CD8-positive, alpha-beta memory T cell (primary cell): Measurements from ENCODE around the gene TMEM240. TPM values are rescaled to one million over a fixed set of nuclear protein-coding genes. Genes with fewer than 3 reads are reported as not detected.
"Not testable (repeated sequence)": the region's sequence is repeated elsewhere in the genome, so short reads cannot be mapped to it uniquely, and the experiment has no call there.

Experiments used
- CTCF ChIA-PET: fragments of 350-600 bp; sonication (Branson Sonifier 250); formaldehyde crosslinking; loops from one replicate; lab custom pipeline; 2021; ENCODE audit warnings: antibody characterized with exemption; lab: Charles Lee
- POLR2A ChIA-PET: fragments of 350-600 bp; sonication (Branson Sonifier 250); formaldehyde crosslinking; loops from one replicate; lab custom pipeline; 2021; ENCODE audit warnings: antibody characterized with exemption; lab: Charles Lee
- DNase-seq, 5 donors: peaks; one replicate each; pipeline versions ENCODE4 v3.0.0 to v3.0.0-alpha.2; 2020 to 2022; ENCODE audit warnings: mixed read lengths in 1 of 5
- H3K27ac ChIP-seq: one replicate; pipeline ENCODE4 v1.7.0; 2013; ENCODE audit warnings: low read depth, mild to moderate bottlenecking, low read length, moderate library complexity
- H3K27me3 ChIP-seq: 2 replicates; pipeline ENCODE4 v1.7.0; 2013; ENCODE audit warnings: low read length, mild to moderate bottlenecking; ENCODE audit not compliant: insufficient read depth, poor library complexity, severe bottlenecking
- H3K36me3 ChIP-seq: 2 replicates; pipeline ENCODE4 v1.7.0; 2013; ENCODE audit warnings: mild to moderate bottlenecking, low read length, moderate library complexity; ENCODE audit not compliant: insufficient read depth
- H3K4me1 ChIP-seq: 2 replicates; pipeline ENCODE4 v1.7.0; 2013; ENCODE audit warnings: mild to moderate bottlenecking, low read length, moderate library complexity; ENCODE audit not compliant: insufficient read depth
- H3K4me3 ChIP-seq: 2 replicates; pipeline ENCODE4 v1.7.0; 2013; ENCODE audit warnings: mild to moderate bottlenecking, low read length
- H3K9me3 ChIP-seq: 2 replicates; pipeline ENCODE4 v1.7.0; 2013; ENCODE audit warnings: mild to moderate bottlenecking, low read length
- H3K27ac Mint-ChIP-seq, 8 donors: one replicate each; pipeline ENCODE4 v1.8.0; 2020 to 2021; ENCODE audit warnings: mixed read lengths in 8 of 8, mild to moderate bottlenecking in 6 of 8, inconsistent platforms in 3 of 8, moderate library complexity in 3 of 8
- H3K27me3 Mint-ChIP-seq, 2 donors: one replicate each; pipeline ENCODE4 v1.8.0; 2020 to 2021; ENCODE audit warnings: mixed read lengths in 2 of 2, mild to moderate bottlenecking in 1 of 2, moderate library complexity in 1 of 2
- H3K36me3 Mint-ChIP-seq, 3 donors: one replicate each; pipeline ENCODE4 v1.8.0; 2020 to 2021; ENCODE audit warnings: mixed read lengths in 3 of 3, inconsistent platforms in 1 of 3, mild to moderate bottlenecking in 1 of 3
- H3K4me1 Mint-ChIP-seq, 3 donors: one replicate each; pipeline ENCODE4 v1.8.0; 2020 to 2021; ENCODE audit warnings: mixed read lengths in 3 of 3, inconsistent platforms in 1 of 3, mild to moderate bottlenecking in 1 of 3
- H3K4me3 Mint-ChIP-seq, 7 donors: one replicate each; pipeline ENCODE4 v1.8.0; 2020 to 2021; ENCODE audit warnings: mixed read lengths in 7 of 7, mild to moderate bottlenecking in 6 of 7, moderate library complexity in 4 of 7, inconsistent platforms in 2 of 7
- H3K9me3 Mint-ChIP-seq, 5 donors: one replicate each; pipeline ENCODE4 v1.8.0; 2020 to 2022; ENCODE audit warnings: mixed read lengths in 5 of 5, mild to moderate bottlenecking in 3 of 5, moderate library complexity in 2 of 5, inconsistent platforms in 1 of 5
- polyA plus RNA-seq: library from polyadenylated mRNA; unstranded; fragments of 300-500 nt; fragmentation: Illumina TruSeq; gene quantifications from one replicate; pipeline ENCODE4 v1.2.3, GENCODE V29; 2021
- total RNA-seq, 2 experiments: library from RNA; stranded (reverse); gene quantifications; one replicate each; pipeline ENCODE4 v1.2.3, GENCODE V29; 2021

TMEM240 gene
- total and polyA plus RNA-seq, 3 experiments from 2014 or later: 0.33 to 0.59 TPM; not detected in 1

DNA sequence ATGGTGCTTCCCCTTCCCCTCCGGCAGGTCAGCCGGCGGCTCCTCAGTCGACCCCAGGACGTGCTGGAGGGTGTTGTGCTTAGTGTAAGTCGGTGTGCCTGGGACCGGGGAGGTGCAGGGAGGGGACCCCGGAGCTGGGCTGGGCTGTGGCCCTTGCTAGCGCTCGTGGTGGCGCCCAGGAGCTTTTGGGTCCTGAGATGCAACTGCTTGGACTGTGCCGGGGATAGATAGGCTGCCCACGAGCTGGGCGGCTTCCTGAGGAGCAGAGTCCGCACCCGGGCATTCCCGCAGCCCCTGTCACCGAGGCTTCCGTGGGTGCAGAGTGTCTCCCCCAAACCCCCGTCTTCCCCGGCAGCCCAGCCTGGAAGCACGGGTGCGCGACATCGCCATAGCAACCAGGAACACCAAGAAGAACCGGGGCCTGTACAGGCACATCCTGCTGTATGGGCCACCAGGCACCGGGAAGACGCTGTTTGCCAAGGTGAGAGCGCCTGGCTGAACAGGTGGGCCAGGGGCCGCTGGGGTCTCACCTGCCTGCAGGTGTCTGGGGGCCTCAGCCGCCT lies 54.6 kb downstream of the TMEM240 start:
- H3K27me3 ChIP-seq, POLR2A ChIA-PET: not testable (repeated sequence)

DNA sequence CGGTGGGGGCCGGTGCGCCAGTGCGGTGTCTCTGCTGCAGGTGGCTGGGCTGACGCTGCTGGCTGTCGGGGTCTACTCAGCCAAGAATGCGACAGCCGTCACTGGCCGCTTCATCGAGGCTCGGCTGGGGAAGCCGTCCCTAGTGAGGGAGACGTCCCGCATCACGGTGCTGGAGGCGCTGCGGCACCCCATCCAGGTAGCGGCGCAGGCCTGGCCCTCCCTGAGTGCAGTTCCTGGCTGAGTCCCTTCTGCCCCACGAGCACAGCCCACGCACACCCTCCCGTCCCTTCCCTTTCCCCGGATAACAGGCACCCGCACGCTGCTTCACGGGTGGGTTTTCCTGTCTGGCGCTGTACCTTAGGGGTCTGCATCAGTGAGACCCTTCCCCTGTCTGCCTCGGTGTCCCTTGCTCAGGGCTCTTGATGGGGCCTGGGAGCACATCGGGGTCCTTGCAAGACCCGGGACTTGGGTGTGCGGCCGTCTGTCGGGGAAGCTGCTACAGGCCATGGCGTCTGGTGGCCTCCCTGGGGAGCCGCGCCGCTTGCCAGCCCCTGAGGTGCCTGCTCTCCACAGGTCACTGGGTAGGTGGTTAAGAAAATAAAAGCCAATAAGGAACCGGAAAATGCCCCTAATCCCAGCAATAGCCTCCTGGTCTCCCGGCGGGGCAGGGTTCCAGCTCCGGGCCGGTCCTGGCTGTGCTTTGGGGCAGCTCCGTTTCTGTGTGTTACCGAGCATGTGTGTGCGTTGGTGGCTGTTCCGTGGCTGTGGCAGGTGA lies 55.3 kb downstream of the TMEM240 start:
- CTCF ChIA-PET, H3K9me3 ChIP-seq, H3K36me3 ChIP-seq, H3K9me3 Mint-ChIP-seq, H3K27ac ChIP-seq, H3K27me3 Mint-ChIP-seq, H3K4me1 ChIP-seq, H3K27me3 ChIP-seq, POLR2A ChIA-PET, H3K4me3 ChIP-seq, H3K4me3 Mint-ChIP-seq, H3K4me1 Mint-ChIP-seq, DNase-seq, H3K27ac Mint-ChIP-seq: not testable (repeated sequence)
- peaks cover 0 to 61% (median under 1%) of the 10 kb centered on the region in 3 donors for H3K36me3 Mint-ChIP-seq

More for the DNA sequence above, 54.6 kb downstream of the TMEM240 start:
- H3K27ac Mint-ChIP-seq, H3K9me3 ChIP-seq, H3K4me1 Mint-ChIP-seq, H3K4me3 ChIP-seq, DNase-seq, CTCF ChIA-PET, H3K27ac ChIP-seq, H3K4me1 ChIP-seq, H3K27me3 Mint-ChIP-seq, H3K9me3 Mint-ChIP-seq, H3K36me3 ChIP-seq, H3K4me3 Mint-ChIP-seq: not testable (repeated sequence)
- H3K36me3 Mint-ChIP-seq: peaks cover 0 to 63% (median 1%) of the 10 kb centered on the region in 3 donors

Other genes starting within 250 kb of the TMEM240 start
- gene ACAP3, start 232.7 kb downstream of the TMEM240 start, total RNA-seq: 10 to 100 TPM; 36.4 to 38.8 TPM
- 6.9 TPM for gene ACAP3, start 232.7 kb downstream of the TMEM240 start, polyA plus RNA-seq
- 10 to 100 TPM; 32.9 to 34.3 TPM for gene PUSL1, start 232.0 kb downstream of the TMEM240 start, total RNA-seq
- gene PUSL1, start 232.0 kb downstream of the TMEM240 start, polyA plus RNA-seq: 22.0 TPM
- gene INTS11, start 216.0 kb downstream of the TMEM240 start, total RNA-seq: 100 to 1,000 TPM; 117 to 118 TPM
- gene INTS11, start 216.0 kb downstream of the TMEM240 start, polyA plus RNA-seq: 70.5 TPM
- 10 to 100 TPM; 17.6 to 18.3 TPM for gene CPTP, start 215.8 kb downstream of the TMEM240 start, total RNA-seq
- gene CPTP, start 215.8 kb downstream of the TMEM240 start, polyA plus RNA-seq: 23.6 TPM
- gene TAS1R3, start 209.3 kb downstream of the TMEM240 start, total RNA-seq: under 1 TPM; 0.53 to 0.62 TPM
- gene TAS1R3, start 209.3 kb downstream of the TMEM240 start, polyA plus RNA-seq: 0.28 TPM
- gene DVL1, start 191.2 kb downstream of the TMEM240 start, total RNA-seq: 10 to 100 TPM; 39.7 to 41.1 TPM
- 1.6 TPM for gene DVL1, start 191.2 kb downstream of the TMEM240 start, polyA plus RNA-seq
- gene MXRA8, start 182.1 kb downstream of the TMEM240 start, total RNA-seq: under 1 TPM; 0.26 to 0.29 TPM
- 0.61 TPM for gene MXRA8, start 182.1 kb downstream of the TMEM240 start, polyA plus RNA-seq
- 100 to 1,000 TPM; 159 to 169 TPM for gene AURKAIP1, start 165.4 kb downstream of the TMEM240 start, total RNA-seq
- gene AURKAIP1, start 165.4 kb downstream of the TMEM240 start, polyA plus RNA-seq: 157 TPM
- gene CCNL2, start 141.3 kb downstream of the TMEM240 start, total RNA-seq: 100 to 1,000 TPM; 119 to 124 TPM
- gene CCNL2, start 141.3 kb downstream of the TMEM240 start, polyA plus RNA-seq: 29.0 TPM
- gene MRPL20, start 133.3 kb downstream of the TMEM240 start, total RNA-seq: 100 to 1,000 TPM; 206 to 208 TPM
- gene MRPL20, start 133.3 kb downstream of the TMEM240 start, polyA plus RNA-seq: 198 TPM
- not detected for gene ANKRD65, start 119.3 kb downstream of the TMEM240 start, total RNA-seq
- not detected for gene ANKRD65, start 119.3 kb downstream of the TMEM240 start, polyA plus RNA-seq
- under 1 TPM in 1 of 2 experiments, not detected in 1; 0.31 TPM for gene VWA1, start 104.9 kb downstream of the TMEM240 start, total RNA-seq
- gene VWA1, start 104.9 kb downstream of the TMEM240 start, polyA plus RNA-seq: not detected
- gene ATAD3C, start 90.9 kb downstream of the TMEM240 start, total RNA-seq: 1 to 10 TPM in 1 of 2 experiments, under 1 TPM in 1; 0.53 to 1.9 TPM
- gene ATAD3C, start 90.9 kb downstream of the TMEM240 start, polyA plus RNA-seq: 4.3 TPM
- 10 to 100 TPM; 81.6 to 86.6 TPM for gene ATAD3B, start 68.9 kb downstream of the TMEM240 start, total RNA-seq
- 7.9 TPM for gene ATAD3B, start 68.9 kb downstream of the TMEM240 start, polyA plus RNA-seq
- gene ATAD3A, start 28.5 kb downstream of the TMEM240 start, total RNA-seq: 10 to 100 TPM; 97.4 to 98.7 TPM
- gene ATAD3A, start 28.5 kb downstream of the TMEM240 start, polyA plus RNA-seq: 16.0 TPM
- gene SSU72, start 34.2 kb upstream of the TMEM240 start, total RNA-seq: 100 to 1,000 TPM; 123 to 128 TPM
- gene SSU72, start 34.2 kb upstream of the TMEM240 start, polyA plus RNA-seq: 231 TPM
- 1 to 10 TPM; 2.9 to 3.1 TPM for gene FNDC10, start 59.5 kb upstream of the TMEM240 start, total RNA-seq
- gene FNDC10, start 59.5 kb upstream of the TMEM240 start, polyA plus RNA-seq: 1.1 TPM
- 10 to 100 TPM; 45.7 to 46.6 TPM for gene MIB2, start 74.9 kb upstream of the TMEM240 start, total RNA-seq
- gene MIB2, start 74.9 kb upstream of the TMEM240 start, polyA plus RNA-seq: 40.4 TPM
- 1 to 10 TPM; 2.1 to 2.9 TPM for gene MMP23B, start 91.5 kb upstream of the TMEM240 start, total RNA-seq
- 3.4 TPM for gene MMP23B, start 91.5 kb upstream of the TMEM240 start, polyA plus RNA-seq
- gene CDK11B, start 118.4 kb upstream of the TMEM240 start, total RNA-seq: 10 to 100 TPM; 42.2 to 45.6 TPM
- gene CDK11B, start 118.4 kb upstream of the TMEM240 start, polyA plus RNA-seq: 18.3 TPM
- gene SLC35E2B, start 152.2 kb upstream of the TMEM240 start, total RNA-seq: 10 to 100 TPM; 29.7 to 29.9 TPM
- gene SLC35E2B, start 152.2 kb upstream of the TMEM240 start, polyA plus RNA-seq: 47.5 TPM
- 10 to 100 TPM; 68.8 to 70.7 TPM for gene CDK11A, start 183.7 kb upstream of the TMEM240 start, total RNA-seq
- gene CDK11A, start 183.7 kb upstream of the TMEM240 start, polyA plus RNA-seq: 18.4 TPM
- 10 to 100 TPM; 75.4 to 77.0 TPM for gene NADK, start 237.8 kb upstream of the TMEM240 start, total RNA-seq
- 29.9 TPM for gene NADK, start 237.8 kb upstream of the TMEM240 start, polyA plus RNA-seq